H1 (cell line): ENCODE results near the gene TMEM229B. TPM values are rescaled to one million over a fixed set of nuclear protein-coding genes. Genes with fewer than 3 reads are reported as not detected.

Experiments used
- CTCF ChIA-PET: fragments of 300-600 bp; sonication (Branson Sonifier 250); formaldehyde crosslinking; loops from one replicate; lab custom pipeline; 2021; ENCODE audit not compliant: partially characterized antibody; lab: Charles Lee
- POLR2A ChIA-PET: fragments of 300-600 bp; sonication (Branson Sonifier 250); formaldehyde crosslinking; loops from one replicate; lab custom pipeline; 2021; ENCODE audit warnings: inconsistent platforms; ENCODE audit not compliant: partially characterized antibody; lab: Charles Lee
- DNase-seq, 2 experiments: peaks; one replicate each; pipeline versions ENCODE4 v3.0.0 to v3.0.0-alpha.2; 2010 to 2022; ENCODE audit warnings: low spot score in 2 of 2, low read depth in 1 of 2, mixed read lengths in 1 of 2
- FAIRE-seq: peaks from 2 replicates; lab custom pipeline; 2011; peaks lifted over from hg19 to GRCh38; lab: Jason Lieb, UNC
- H2AFZ ChIP-seq: 2 replicates; pipeline ENCODE4 v1.8.1; 2012; ENCODE audit warnings: low read length, inconsistent platforms
- H2AK5ac ChIP-seq: 2 replicates; pipeline ENCODE4 v1.6.1; 2013; ENCODE audit warnings: low read depth, low read length
- H2BK120ac ChIP-seq: replicated peaks from 2 replicates; pipeline ENCODE3; 2013; ENCODE audit warnings: low read depth, low read length, inconsistent platforms
- H2BK12ac ChIP-seq: 2 replicates; pipeline ENCODE4 v1.6.1; 2013; ENCODE audit warnings: low read depth, low read length
- H2BK15ac ChIP-seq: 2 replicates; pipeline ENCODE4 v1.6.1; 2013; ENCODE audit warnings: low read length
- H2BK20ac ChIP-seq: 2 replicates; pipeline ENCODE4 v1.6.1; 2013; ENCODE audit warnings: low read length
- H2BK5ac ChIP-seq: 2 replicates; pipeline ENCODE4 v1.6.1; 2013; ENCODE audit warnings: low read depth, low read length
- H3K14ac ChIP-seq: 2 replicates; pipeline ENCODE4 v1.6.1; 2013; ENCODE audit warnings: inconsistent platforms; ENCODE audit not compliant: insufficient read length
- H3K18ac ChIP-seq: 2 replicates; pipeline ENCODE4 v1.6.1; 2013; ENCODE audit warnings: low read length; ENCODE audit errors: extremely low read depth
- H3K23ac ChIP-seq: 2 replicates; pipeline ENCODE4 v1.6.1; 2013; ENCODE audit warnings: inconsistent platforms; ENCODE audit not compliant: insufficient read length
- H3K23me2 ChIP-seq: 2 replicates; pipeline ENCODE4 v1.6.1; 2013; ENCODE audit warnings: low read depth, low read length
- H3K27ac ChIP-seq: 2 replicates; pipeline ENCODE4 v1.6.1; 2011; ENCODE audit warnings: low read depth, low read length, inconsistent platforms
- H3K27me3 ChIP-seq, 4 experiments: replicated peaks in 1 of 4; 1 replicate in 1 of 4; 2 replicates in 3 of 4; pipeline versions ENCODE4 v1.6.1 to v1.8.1; 2011 to 2013; ENCODE audit warnings: low read length in 3 of 4, mild to moderate bottlenecking in 3 of 4, inconsistent platforms in 2 of 4, mixed read lengths in 2 of 4, moderate library complexity in 1 of 4; ENCODE audit not compliant: control insufficient read depth in 3 of 4, insufficient read depth in 3 of 4; ENCODE audit errors: extremely low read depth in 1 of 4
- H3K36me3 ChIP-seq, 4 experiments: 2 replicates each; pipeline versions ENCODE4 v1.6.1 to v1.8.1; 2011 to 2013; ENCODE audit warnings: mild to moderate bottlenecking in 4 of 4, low read length in 3 of 4, moderate library complexity in 2 of 4, control low read depth in 1 of 4, inconsistent platforms in 1 of 4; ENCODE audit not compliant: insufficient read depth in 4 of 4, control insufficient read depth in 2 of 4
- H3K4ac ChIP-seq: replicated peaks from 2 replicates; pipeline ENCODE3; 2013; ENCODE audit warnings: low read length, low read depth, mixed read lengths, inconsistent platforms; ENCODE audit not compliant: insufficient read length
- H3K4me1 ChIP-seq, 4 experiments: replicated peaks in 1 of 4; 1 replicate in 1 of 4; 2 replicates in 3 of 4; pipeline versions ENCODE4 v1.6.1 to v1.8.1; 2011 to 2013; ENCODE audit warnings: low read length in 3 of 4, inconsistent platforms in 2 of 4, mixed read lengths in 1 of 4; ENCODE audit not compliant: insufficient read depth in 4 of 4, control insufficient read depth in 3 of 4
- H3K4me2 ChIP-seq, 2 experiments: 2 replicates each; pipeline versions ENCODE4 v1.6.1 to v1.8.1; 2011 to 2013; ENCODE audit warnings: low read depth in 2 of 2, low read length in 2 of 2, control low read depth in 1 of 2, inconsistent platforms in 1 of 2, mild to moderate bottlenecking in 1 of 2; ENCODE audit not compliant: insufficient read depth in 1 of 2
- H3K4me3 ChIP-seq, 4 experiments: fragments of 200-600, 300-600 bp in 1 of 4; sonication (generic), shearing (Covaris generic), sonication (Bioruptor Twin) in 1 of 4; 2 replicates each; pipeline versions ENCODE4 v1.5.1 to v1.8.1; 2011 to 2016; ENCODE audit warnings: low read length in 4 of 4, low read depth in 3 of 4, control low read depth in 2 of 4, inconsistent platforms in 2 of 4, mild to moderate bottlenecking in 2 of 4, mixed read lengths in 1 of 4, moderate library complexity in 1 of 4; ENCODE audit not compliant: insufficient read depth in 2 of 4; ENCODE audit errors: extremely low read depth in 1 of 4
- H3K56ac ChIP-seq: replicated peaks from 2 replicates; pipeline ENCODE3; 2013; ENCODE audit warnings: low read depth, mild to moderate bottlenecking, mixed read lengths, low read length, inconsistent platforms; ENCODE audit not compliant: insufficient read length
- H3K79me1 ChIP-seq: 2 replicates; pipeline ENCODE4 v1.6.1; 2013; ENCODE audit warnings: low read depth, low read length, control low read depth
- H3K79me2 ChIP-seq, 2 experiments: 2 replicates each; pipeline versions ENCODE4 v1.6.1 to v1.8.1; 2012 to 2013; ENCODE audit warnings: low read length in 2 of 2, mild to moderate bottlenecking in 2 of 2, inconsistent platforms in 1 of 2; ENCODE audit not compliant: insufficient read depth in 2 of 2, control insufficient read depth in 1 of 2
- H3K9ac ChIP-seq, 4 experiments: replicated peaks in 1 of 4; 1 replicate in 1 of 4; 2 replicates in 3 of 4; pipeline versions ENCODE4 v1.6.1 to v1.8.1; 2011 to 2013; ENCODE audit warnings: low read depth in 3 of 4, low read length in 3 of 4, control low read depth in 2 of 4, mild to moderate bottlenecking in 2 of 4, moderate library complexity in 2 of 4, inconsistent platforms in 1 of 4; ENCODE audit errors: extremely low read depth in 1 of 4
- H3K9me3 ChIP-seq, 2 experiments: 2 replicates each; pipeline versions ENCODE4 v1.6.1 to v1.8.1; 2012 to 2013; ENCODE audit warnings: mild to moderate bottlenecking in 2 of 2, moderate library complexity in 2 of 2, control low read depth in 1 of 2, inconsistent platforms in 1 of 2, low read depth in 1 of 2, low read length in 1 of 2, mixed read lengths in 1 of 2; ENCODE audit not compliant: insufficient read depth in 2 of 2
- H4K20me1 ChIP-seq, 2 experiments: replicated peaks in 1 of 2; 2 replicates each; pipeline versions ENCODE3 to v1.8.1; 2011 to 2013; ENCODE audit warnings: inconsistent platforms in 2 of 2, low read length in 2 of 2, mild to moderate bottlenecking in 1 of 2; ENCODE audit not compliant: insufficient read depth in 2 of 2, control insufficient read depth in 1 of 2
- H4K5ac ChIP-seq: 2 replicates; pipeline ENCODE4 v1.6.1; 2013; ENCODE audit warnings: low read length, low read depth, mixed read lengths, inconsistent platforms; ENCODE audit not compliant: insufficient read length
- H4K8ac ChIP-seq: 2 replicates; pipeline ENCODE4 v1.8.0; 2013; ENCODE audit warnings: mild to moderate bottlenecking, moderate library complexity, low read length, inconsistent platforms; ENCODE audit not compliant: insufficient read depth; ENCODE audit errors: extremely low read depth
- H4K91ac ChIP-seq: replicated peaks from 2 replicates; pipeline ENCODE3; 2013; ENCODE audit warnings: low read length, mixed read lengths, inconsistent platforms; ENCODE audit not compliant: insufficient read length
- WGBS, 2 experiments: shearing (Covaris generic) in 1 of 2; methylation state at CpG; one replicate each; pipeline versions ENCODE4 v1.1.6 to v1.1.7; 2013 to 2015; ENCODE audit warnings: low lambda C conversion rate in 2 of 2, mixed read lengths in 2 of 2, inconsistent platforms in 1 of 2, low coverage in 1 of 2, missing lambda C conversion rate in 1 of 2; ENCODE audit not compliant: insufficient replicate concordance in 2 of 2, insufficient coverage in 1 of 2, insufficient read length in 1 of 2; ENCODE audit errors: extremely low coverage in 1 of 2, missing lambda C conversion rate in 1 of 2; 5-methylcytosine and 5-hydroxymethylcytosine counted together
- polyA plus RNA-seq, 7 experiments: library from polyadenylated mRNA; depleted of rRNA in 3 of 7; stranded (reverse) in 5 of 7; unstranded in 2 of 7; fragments of >200 nt in 5 of 7; fragments of 200-250 nt in 2 of 7; gene quantifications; 1 replicate in 5 of 7; 2 replicates in 1 of 7; 4 replicates in 1 of 7; pipeline versions ENCODE4 v1.2.1 to v1.2.3, GENCODE V29; 2011 to 2013; ENCODE audit warnings: missing spikeins in 2 of 7, mixed read lengths in 2 of 7
- total RNA-seq: library from RNA; stranded (reverse); fragmentation: NEBNext Ultra II Directional; extraction: Animal tissue kit (Norgen Biotek cat#: 25700); gene quantifications from 2 replicates; pipeline ENCODE4 v1.2.1, GENCODE V29; 2021

TMEM229B gene
- total and polyA plus RNA-seq, 2 of the 8 experiments (the other 6 are each of a cell fraction or from before 2014, with no cell fraction given): 0.73 to 0.85 TPM

DNA sequence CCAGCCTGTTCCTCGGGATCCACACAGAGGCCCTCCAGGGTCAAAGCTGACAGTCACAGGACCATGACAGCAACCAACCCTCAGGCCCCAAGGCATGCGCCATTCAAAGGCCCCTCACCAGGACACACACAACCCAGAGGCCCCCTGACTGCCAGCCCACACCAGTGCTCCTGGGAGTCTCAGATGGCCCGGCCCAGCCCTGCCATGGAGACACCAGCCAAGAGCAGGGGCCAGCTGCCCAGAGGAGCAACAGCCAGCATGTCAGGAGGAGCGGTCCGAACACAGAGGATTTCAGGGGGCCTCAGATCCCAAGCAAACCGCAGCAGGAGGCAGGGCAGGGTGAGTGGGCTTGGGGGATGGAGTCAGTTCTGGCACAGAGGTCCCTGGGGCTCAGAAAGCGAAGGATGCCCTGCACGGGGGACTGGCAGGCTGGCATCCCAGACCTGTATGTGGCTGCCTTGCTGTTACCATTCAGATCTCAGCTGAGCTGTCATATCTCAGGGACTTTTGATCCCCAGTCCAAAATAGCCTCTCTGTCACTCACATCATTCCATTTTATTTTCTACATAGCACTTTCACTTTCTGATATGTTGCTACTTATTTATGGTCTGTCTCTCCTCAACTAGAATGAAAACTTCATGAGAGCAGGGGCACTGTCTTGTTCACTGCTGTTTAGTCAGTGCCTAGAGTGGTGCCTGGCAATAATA, 4.8 kb downstream of the TMEM229B start:
- Histone ChIP-seq H3K23me2 (no peaks in the 10 kb centered on the region), H3K23ac (no peak overlapping the region), H4K8ac (no peak overlapping the region; the same call in 1 of the 2 replicates), H3K79me1 (no peaks in the 10 kb centered on the region), H2BK5ac (no peak overlapping the region), H2BK20ac (no peak overlapping the region), H3K27ac (no peak overlapping the region), H4K20me1 (no peaks in the 10 kb centered on the region), H2BK12ac (no peak overlapping the region), H3K79me2 (no peaks in the 10 kb centered on the region), H2AFZ (no peak overlapping the region), H3K27me3 (no peaks in the 10 kb centered on the region), H3K14ac (no peak overlapping the region), H2AK5ac (no peak overlapping the region), H3K56ac (no peak overlapping the region), H3K4me2 (no peak overlapping the region), H2BK120ac (no peak overlapping the region), H4K91ac (no peak overlapping the region), H3K18ac (no peak overlapping the region), H3K9ac (no peak overlapping the region), H3K36me3 (no peaks in the 10 kb centered on the region), H4K5ac (no peak overlapping the region), H3K9me3 (no peaks in the 10 kb centered on the region), H3K4ac (no peak overlapping the region), H3K4me3 (no peak overlapping the region), H3K4me1 (no peaks in the 10 kb centered on the region), H2BK15ac (no peak overlapping the region)
- WGBS, 2 experiments: 81% methylated on average over 8 of the region's 8 CpGs; no CpG with 5 or more reads in 1 of the 2 experiments
- CTCF ChIA-PET: no interaction called here
- no peak for DNase-seq
- POLR2A ChIA-PET: no interaction called here
- no peak for FAIRE-seq
